ENCODE data around the gene PMFBP1.

PMFBP1 gene

GRCh38 chr16:72109966-72110530, 61.9 kb downstream of the PMFBP1 start:
- Histone ChIP-seq H3K4me1 (ENCODE audit: insufficient read depth, low read length, severe bottlenecking) (no peaks in the 10 kb centered on the region), H2AFZ (ENCODE audit: low read length) (no peak overlapping the region), H3K9ac (ENCODE audit: low read length) (no peak overlapping the region), H3K9me2 (ENCODE audit: low read depth, low read length) (no peaks in the 10 kb centered on the region), H3K36me3 (ENCODE audit: insufficient read depth, low read length) (peaks cover 79% of the 10 kb centered on the region), H3K9me3 (ENCODE audit: low read length) (no peaks in the 10 kb centered on the region), H3K27ac (ENCODE audit: low read depth, low read length, poor library complexity, severe bottlenecking) (no peak overlapping the region), H4K20me1 (ENCODE audit: insufficient read depth, low read length) (no peaks in the 10 kb centered on the region), H3K27me3 (ENCODE audit: insufficient read depth, low read length) (no peaks in the 10 kb centered on the region), H3K4me2 (ENCODE audit: low read length) (no peak overlapping the region), H3F3A (ENCODE audit: insufficient read depth, low read length) (no peaks in the 10 kb centered on the region), H3K4me3 (ENCODE audit: low read depth, low read length, poor library complexity, severe bottlenecking) (no peak overlapping the region), H3K79me2 (ENCODE audit: insufficient read depth, low read length) (no peaks in the 10 kb centered on the region)
- TF ChIP-seq EZH2 (IDR thresholded peaks at IDR 0.05; ENCODE audit: borderline replicate concordance, low read length), result no peak
- TF ChIP-seq, protein P1, sequence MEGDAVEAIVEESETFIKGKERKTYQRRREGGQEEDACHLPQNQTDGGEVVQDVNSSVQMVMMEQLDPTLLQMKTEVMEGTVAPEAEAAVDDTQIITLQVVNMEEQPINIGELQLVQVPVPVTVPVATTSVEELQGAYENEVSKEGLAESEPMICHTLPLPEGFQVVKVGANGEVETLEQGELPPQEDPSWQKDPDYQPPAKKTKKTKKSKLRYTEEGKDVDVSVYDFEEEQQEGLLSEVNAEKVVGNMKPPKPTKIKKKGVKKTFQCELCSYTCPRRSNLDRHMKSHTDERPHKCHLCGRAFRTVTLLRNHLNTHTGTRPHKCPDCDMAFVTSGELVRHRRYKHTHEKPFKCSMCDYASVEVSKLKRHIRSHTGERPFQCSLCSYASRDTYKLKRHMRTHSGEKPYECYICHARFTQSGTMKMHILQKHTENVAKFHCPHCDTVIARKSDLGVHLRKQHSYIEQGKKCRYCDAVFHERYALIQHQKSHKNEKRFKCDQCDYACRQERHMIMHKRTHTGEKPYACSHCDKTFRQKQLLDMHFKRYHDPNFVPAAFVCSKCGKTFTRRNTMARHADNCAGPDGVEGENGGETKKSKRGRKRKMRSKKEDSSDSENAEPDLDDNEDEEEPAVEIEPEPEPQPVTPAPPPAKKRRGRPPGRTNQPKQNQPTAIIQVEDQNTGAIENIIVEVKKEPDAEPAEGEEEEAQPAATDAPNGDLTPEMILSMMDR (IDR thresholded peaks at IDR 0.05; ENCODE audit: low read length), result no peak

DNA sequence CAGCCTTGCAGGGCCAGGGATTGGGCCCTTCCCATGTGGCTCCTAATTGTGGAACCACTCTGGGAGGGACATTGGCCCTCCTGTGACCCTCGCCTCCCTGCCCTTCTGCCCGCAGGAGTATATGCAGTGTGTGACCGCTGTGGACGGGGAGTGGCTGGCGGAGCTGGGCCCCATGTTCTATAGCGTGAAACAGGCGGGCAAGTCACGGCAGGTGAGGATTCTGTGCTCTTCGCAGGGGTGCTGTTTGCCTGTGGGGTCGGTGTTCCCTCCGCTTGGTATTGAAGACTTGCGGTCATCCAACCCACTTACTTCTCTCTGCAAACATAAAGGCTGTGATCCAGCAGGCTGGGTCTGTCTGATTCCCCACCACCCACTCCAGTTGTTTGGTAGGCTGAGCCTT, 62.7 kb downstream of the PMFBP1 start:
- Histone ChIP-seq H2AFZ (ENCODE audit: low read length) (no peak overlapping the region), H4K20me1 (ENCODE audit: insufficient read depth, low read length) (no peaks in the 10 kb centered on the region), H3K36me3 (ENCODE audit: insufficient read depth, low read length) (peaks cover 86% of the 10 kb centered on the region), H3K4me1 (ENCODE audit: insufficient read depth, low read length, severe bottlenecking) (no peaks in the 10 kb centered on the region), H3K27ac (ENCODE audit: low read depth, low read length, poor library complexity, severe bottlenecking) (no peak overlapping the region), H3K9me3 (ENCODE audit: low read length) (no peaks in the 10 kb centered on the region), H3F3A (ENCODE audit: insufficient read depth, low read length) (no peaks in the 10 kb centered on the region), H3K4me2 (ENCODE audit: low read length) (no peak overlapping the region), H3K9ac (ENCODE audit: low read length) (no peak overlapping the region), H3K79me2 (ENCODE audit: insufficient read depth, low read length) (no peaks in the 10 kb centered on the region), H3K27me3 (ENCODE audit: insufficient read depth, low read length) (no peaks in the 10 kb centered on the region), H3K4me3 (ENCODE audit: low read depth, low read length, poor library complexity, severe bottlenecking) (no peak overlapping the region), H3K9me2 (ENCODE audit: low read depth, low read length) (no peaks in the 10 kb centered on the region)
- TF ChIP-seq EZH2 (IDR thresholded peaks at IDR 0.05; ENCODE audit: borderline replicate concordance, low read length), result no peak
- TF ChIP-seq, protein P1 (IDR thresholded peaks at IDR 0.05; ENCODE audit: low read length), result no peak

- Histone ChIP-seq H3K27me3 (ENCODE audit: insufficient read depth, low read length) (no peaks in the 10 kb centered on the region), H3K79me2 (ENCODE audit: insufficient read depth, low read length) (no peaks in the 10 kb centered on the region), H3K4me3 (ENCODE audit: low read depth, low read length, poor library complexity, severe bottlenecking) (no peak overlapping the region), H3K4me2 (ENCODE audit: low read length) (no peak overlapping the region), H2AFZ (ENCODE audit: low read length) (no peak overlapping the region), H3K9ac (ENCODE audit: low read length) (no peak overlapping the region), H4K20me1 (ENCODE audit: insufficient read depth, low read length) (no peaks in the 10 kb centered on the region), H3K9me2 (ENCODE audit: low read depth, low read length) (no peaks in the 10 kb centered on the region), H3K4me1 (ENCODE audit: insufficient read depth, low read length, severe bottlenecking) (no peaks in the 10 kb centered on the region), H3K9me3 (ENCODE audit: low read length) (no peaks in the 10 kb centered on the region), H3K27ac (ENCODE audit: low read depth, low read length, poor library complexity, severe bottlenecking) (no peak overlapping the region), H3F3A (ENCODE audit: insufficient read depth, low read length) (no peaks in the 10 kb centered on the region), H3K36me3 (ENCODE audit: insufficient read depth, low read length) (peaks cover 94% of the 10 kb centered on the region)
- TF ChIP-seq, protein P1 (IDR thresholded peaks at IDR 0.05; ENCODE audit: low read length), result no peak
- TF ChIP-seq EZH2 (IDR thresholded peaks at IDR 0.05; ENCODE audit: borderline replicate concordance, low read length), result no peak
Measured at GRCh38 chr16:72108353-72109102, 63.4 kb downstream of the PMFBP1 start.
